K562 (cell line): ENCODE measurements around the gene CNNM4. TPM values are rescaled to one million over a fixed set of nuclear protein-coding genes. Genes with fewer than 3 reads are reported as not detected.

Experiments used
- BACH1 ChIP-seq: fragments of 200-800 bp; sonication (Bioruptor generic); IDR thresholded peaks from 2 replicates; pipeline ENCODE4 v1.6.1; 2016; ENCODE audit warnings: missing genetic modification characterization, missing compliant biosample characterization
- CHD1 ChIP-seq: fragments of 200-600 bp; sonication (generic); IDR thresholded peaks from one replicate; pipeline ENCODE4 v1.6.1; 2012; ENCODE audit warnings: mild to moderate bottlenecking, moderate library complexity, low read length, inconsistent platforms
- ELF1 ChIP-seq: fragments of 200-800 bp; sonication (Bioruptor generic); IDR thresholded peaks from 2 replicates; pipeline ENCODE4 v1.6.1; 2016; ENCODE audit warnings: missing genetic modification characterization, missing compliant biosample characterization
- HOXB6 ChIP-seq: fragments of 250-450 bp; sonication (Bioruptor Pico); IDR thresholded peaks from 2 replicates; pipeline ENCODE4 v1.5.1; 2022; ENCODE audit warnings: mild to moderate bottlenecking, borderline replicate concordance
- NR2C1 ChIP-seq, 2 experiments: fragments of 450-650 bp; IDR thresholded peaks; 2 replicates each; pipeline ENCODE4 v1.6.1; 2017; ENCODE audit warnings: mild to moderate bottlenecking in 2 of 2, antibody characterized with exemption in 1 of 2, inconsistent platforms in 1 of 2, missing compliant biosample characterization in 1 of 2, missing genetic modification characterization in 1 of 2
- TCF7L2 ChIP-seq: fragments of 150-350 bp; IDR thresholded peaks from 2 replicates; pipeline ENCODE4 v1.6.1; 2016; ENCODE audit warnings: low read depth, mild to moderate bottlenecking, low read length, moderate library complexity
- TEAD1 ChIP-seq, 2 experiments: fragments of 450-650 bp in 1 of 2; sonication (generic) in 1 of 2; formaldehyde crosslinking; IDR thresholded peaks; 2 replicates each; pipeline versions ENCODE4 v1.4.0 to v1.8.0; 2020 to 2022; ENCODE audit warnings: mild to moderate bottlenecking in 2 of 2, missing genetic modification reagents in 1 of 2
- ZNF75A ChIP-seq: fragments of 450-650 bp; formaldehyde crosslinking; IDR thresholded peaks from 2 replicates; pipeline ENCODE4 v1.4.0; 2020; ENCODE audit warnings: mild to moderate bottlenecking
- polyA plus RNA-seq, 8 experiments: library from polyadenylated mRNA; depleted of rRNA in 4 of 8; stranded (reverse) in 5 of 8; unstranded in 3 of 8; fragments of >200 nt; fragmentation: Nextera tagmentation in 2 of 8; fragmentation: Illumina TruSeq in 1 of 8; extraction: Ambion mirVana in 2 of 8; extraction: Trizol in 1 of 8; gene quantifications; 2 replicates each; pipeline versions ENCODE4 v1.2.1 to v1.2.3, GENCODE V29; 2011 to 2014; ENCODE audit warnings: inconsistent platforms in 1 of 8, missing spikeins in 1 of 8
- total RNA-seq, 7 experiments: library from RNA; depleted of rRNA in 6 of 7; stranded (reverse); fragments of >200 nt in 6 of 7; fragmentation: Illumina TruSeq in 2 of 7; extraction: Trizol in 2 of 7; gene quantifications; 2 replicates each; pipeline versions ENCODE4 v1.2.1 to v1.2.3, GENCODE V29; 2011 to 2021; ENCODE audit warnings: low replicate concordance in 1 of 7
- TF ChIP-seq, protein P1 (sequence below), 2 experiments: fragments of 450-650 bp in 1 of 2; IDR thresholded peaks; 2 replicates each; pipeline ENCODE4 v1.6.1; 2011 to 2017; ENCODE audit warnings: low read depth in 2 of 2, antibody characterized with exemption in 1 of 2, borderline replicate concordance in 1 of 2, low read length in 1 of 2, mild to moderate bottlenecking in 1 of 2, mixed read lengths in 1 of 2; ENCODE audit not compliant: control insufficient read depth in 1 of 2
- TF ChIP-seq, protein P2 (sequence below): fragments of 200-800 bp; sonication (Bioruptor generic); IDR thresholded peaks from 2 replicates; pipeline ENCODE4 v1.6.1; 2016; ENCODE audit warnings: missing genetic modification characterization, missing compliant biosample characterization
- TF ChIP-seq, protein P3 (sequence below): fragments of 200-800 bp; sonication (Bioruptor generic); IDR thresholded peaks from 2 replicates; pipeline ENCODE4 v1.6.1; 2017; ENCODE audit warnings: missing genetic modification characterization, missing compliant biosample characterization
- TF ChIP-seq, protein P4 (sequence below), 2 experiments: fragments of 450-650 bp in 1 of 2; sonication (generic) in 1 of 2; formaldehyde crosslinking in 1 of 2; IDR thresholded peaks in 1 of 2; conservative IDR thresholded peaks in 1 of 2; 2 replicates each; pipeline versions ENCODE4 v1.6.1 to v1.8.1; 2016 to 2023; ENCODE audit warnings: mild to moderate bottlenecking in 2 of 2, moderate library complexity in 2 of 2, inconsistent platforms in 1 of 2, missing genetic modification reagents in 1 of 2
- TF ChIP-seq, protein P5 (sequence below): fragments of 450-650 bp; IDR thresholded peaks from 2 replicates; pipeline ENCODE4 v1.6.1; 2016; ENCODE audit warnings: antibody characterized with exemption

CNNM4 gene
- total and polyA plus RNA-seq, 9 of the 15 experiments (the other 6 are each of a cell fraction or from before 2014, with no cell fraction given): 0.96 to 6.3 (median 2.8) TPM

DNA sequence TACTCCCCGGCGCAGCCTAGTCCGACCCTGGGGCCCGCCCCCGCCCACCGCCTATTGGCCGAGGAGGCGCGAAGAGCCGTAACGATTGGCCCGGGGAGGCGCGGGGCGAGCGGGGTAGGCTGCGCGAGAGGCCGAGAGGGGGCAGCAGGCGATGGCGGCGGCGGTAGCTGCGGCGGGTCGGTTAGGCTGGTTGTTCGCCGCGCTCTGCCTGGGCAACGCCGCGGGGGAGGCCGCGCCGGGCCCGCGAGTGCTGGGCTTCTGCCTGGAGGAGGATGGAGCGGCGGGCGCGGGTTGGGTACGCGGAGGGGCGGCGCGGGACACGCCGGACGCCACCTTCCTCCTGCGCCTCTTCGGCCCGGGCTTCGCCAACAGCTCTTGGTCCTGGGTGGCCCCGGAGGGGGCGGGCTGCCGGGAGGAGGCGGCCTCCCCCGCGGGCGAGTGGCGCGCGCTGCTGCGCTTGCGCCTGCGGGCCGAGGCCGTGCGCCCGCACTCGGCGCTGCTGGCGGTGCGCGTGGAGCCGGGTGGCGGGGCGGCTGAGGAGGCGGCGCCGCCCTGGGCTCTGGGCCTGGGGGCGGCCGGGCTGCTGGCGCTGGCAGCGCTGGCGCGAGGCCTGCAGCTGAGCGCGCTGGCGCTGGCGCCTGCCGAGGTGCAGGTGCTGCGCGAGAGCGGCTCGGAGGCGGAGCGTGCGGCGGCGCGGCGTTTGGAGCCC lies 55.6 kb downstream of the CNNM4 start, which contains the start of gene CNNM3 (continued):
- TF ChIP-seq, protein P1, sequence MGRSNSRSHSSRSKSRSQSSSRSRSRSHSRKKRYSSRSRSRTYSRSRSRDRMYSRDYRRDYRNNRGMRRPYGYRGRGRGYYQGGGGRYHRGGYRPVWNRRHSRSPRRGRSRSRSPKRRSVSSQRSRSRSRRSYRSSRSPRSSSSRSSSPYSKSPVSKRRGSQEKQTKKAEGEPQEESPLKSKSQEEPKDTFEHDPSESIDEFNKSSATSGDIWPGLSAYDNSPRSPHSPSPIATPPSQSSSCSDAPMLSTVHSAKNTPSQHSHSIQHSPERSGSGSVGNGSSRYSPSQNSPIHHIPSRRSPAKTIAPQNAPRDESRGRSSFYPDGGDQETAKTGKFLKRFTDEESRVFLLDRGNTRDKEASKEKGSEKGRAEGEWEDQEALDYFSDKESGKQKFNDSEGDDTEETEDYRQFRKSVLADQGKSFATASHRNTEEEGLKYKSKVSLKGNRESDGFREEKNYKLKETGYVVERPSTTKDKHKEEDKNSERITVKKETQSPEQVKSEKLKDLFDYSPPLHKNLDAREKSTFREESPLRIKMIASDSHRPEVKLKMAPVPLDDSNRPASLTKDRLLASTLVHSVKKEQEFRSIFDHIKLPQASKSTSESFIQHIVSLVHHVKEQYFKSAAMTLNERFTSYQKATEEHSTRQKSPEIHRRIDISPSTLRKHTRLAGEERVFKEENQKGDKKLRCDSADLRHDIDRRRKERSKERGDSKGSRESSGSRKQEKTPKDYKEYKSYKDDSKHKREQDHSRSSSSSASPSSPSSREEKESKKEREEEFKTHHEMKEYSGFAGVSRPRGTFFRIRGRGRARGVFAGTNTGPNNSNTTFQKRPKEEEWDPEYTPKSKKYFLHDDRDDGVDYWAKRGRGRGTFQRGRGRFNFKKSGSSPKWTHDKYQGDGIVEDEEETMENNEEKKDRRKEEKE (IDR thresholded peaks at IDR 0.05; ENCODE audit: borderline replicate concordance in 1 of 2, control insufficient read depth in 1 of 2, low read depth in 2 of 2, low read length in 1 of 2): no peak
- TF ChIP-seq, protein P2, sequence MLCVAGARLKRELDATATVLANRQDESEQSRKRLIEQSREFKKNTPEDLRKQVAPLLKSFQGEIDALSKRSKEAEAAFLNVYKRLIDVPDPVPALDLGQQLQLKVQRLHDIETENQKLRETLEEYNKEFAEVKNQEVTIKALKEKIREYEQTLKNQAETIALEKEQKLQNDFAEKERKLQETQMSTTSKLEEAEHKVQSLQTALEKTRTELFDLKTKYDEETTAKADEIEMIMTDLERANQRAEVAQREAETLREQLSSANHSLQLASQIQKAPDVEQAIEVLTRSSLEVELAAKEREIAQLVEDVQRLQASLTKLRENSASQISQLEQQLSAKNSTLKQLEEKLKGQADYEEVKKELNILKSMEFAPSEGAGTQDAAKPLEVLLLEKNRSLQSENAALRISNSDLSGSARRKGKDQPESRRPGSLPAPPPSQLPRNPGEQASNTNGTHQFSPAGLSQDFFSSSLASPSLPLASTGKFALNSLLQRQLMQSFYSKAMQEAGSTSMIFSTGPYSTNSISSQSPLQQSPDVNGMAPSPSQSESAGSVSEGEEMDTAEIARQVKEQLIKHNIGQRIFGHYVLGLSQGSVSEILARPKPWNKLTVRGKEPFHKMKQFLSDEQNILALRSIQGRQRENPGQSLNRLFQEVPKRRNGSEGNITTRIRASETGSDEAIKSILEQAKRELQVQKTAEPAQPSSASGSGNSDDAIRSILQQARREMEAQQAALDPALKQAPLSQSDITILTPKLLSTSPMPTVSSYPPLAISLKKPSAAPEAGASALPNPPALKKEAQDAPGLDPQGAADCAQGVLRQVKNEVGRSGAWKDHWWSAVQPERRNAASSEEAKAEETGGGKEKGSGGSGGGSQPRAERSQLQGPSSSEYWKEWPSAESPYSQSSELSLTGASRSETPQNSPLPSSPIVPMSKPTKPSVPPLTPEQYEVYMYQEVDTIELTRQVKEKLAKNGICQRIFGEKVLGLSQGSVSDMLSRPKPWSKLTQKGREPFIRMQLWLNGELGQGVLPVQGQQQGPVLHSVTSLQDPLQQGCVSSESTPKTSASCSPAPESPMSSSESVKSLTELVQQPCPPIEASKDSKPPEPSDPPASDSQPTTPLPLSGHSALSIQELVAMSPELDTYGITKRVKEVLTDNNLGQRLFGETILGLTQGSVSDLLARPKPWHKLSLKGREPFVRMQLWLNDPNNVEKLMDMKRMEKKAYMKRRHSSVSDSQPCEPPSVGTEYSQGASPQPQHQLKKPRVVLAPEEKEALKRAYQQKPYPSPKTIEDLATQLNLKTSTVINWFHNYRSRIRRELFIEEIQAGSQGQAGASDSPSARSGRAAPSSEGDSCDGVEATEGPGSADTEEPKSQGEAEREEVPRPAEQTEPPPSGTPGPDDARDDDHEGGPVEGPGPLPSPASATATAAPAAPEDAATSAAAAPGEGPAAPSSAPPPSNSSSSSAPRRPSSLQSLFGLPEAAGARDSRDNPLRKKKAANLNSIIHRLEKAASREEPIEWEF (CRISPR knock-in tag): no peak
- TF ChIP-seq, protein P3, sequence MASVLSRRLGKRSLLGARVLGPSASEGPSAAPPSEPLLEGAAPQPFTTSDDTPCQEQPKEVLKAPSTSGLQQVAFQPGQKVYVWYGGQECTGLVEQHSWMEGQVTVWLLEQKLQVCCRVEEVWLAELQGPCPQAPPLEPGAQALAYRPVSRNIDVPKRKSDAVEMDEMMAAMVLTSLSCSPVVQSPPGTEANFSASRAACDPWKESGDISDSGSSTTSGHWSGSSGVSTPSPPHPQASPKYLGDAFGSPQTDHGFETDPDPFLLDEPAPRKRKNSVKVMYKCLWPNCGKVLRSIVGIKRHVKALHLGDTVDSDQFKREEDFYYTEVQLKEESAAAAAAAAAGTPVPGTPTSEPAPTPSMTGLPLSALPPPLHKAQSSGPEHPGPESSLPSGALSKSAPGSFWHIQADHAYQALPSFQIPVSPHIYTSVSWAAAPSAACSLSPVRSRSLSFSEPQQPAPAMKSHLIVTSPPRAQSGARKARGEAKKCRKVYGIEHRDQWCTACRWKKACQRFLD (CRISPR knock-in tag): no peak
- TF ChIP-seq, protein P4, sequence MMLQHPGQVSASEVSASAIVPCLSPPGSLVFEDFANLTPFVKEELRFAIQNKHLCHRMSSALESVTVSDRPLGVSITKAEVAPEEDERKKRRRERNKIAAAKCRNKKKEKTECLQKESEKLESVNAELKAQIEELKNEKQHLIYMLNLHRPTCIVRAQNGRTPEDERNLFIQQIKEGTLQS (IDR thresholded peaks at IDR 0.05): no peak
- TF ChIP-seq, protein P4 (CRISPR knock-in tag; conservative IDR thresholded peaks at IDR 0.05): no peak
- no peak for TF ChIP-seq HOXB6 (CRISPR knock-in tag)
- TF ChIP-seq TEAD1 (CRISPR knock-in tag; IDR thresholded peaks at IDR 0.05): peak in 1 of 2 experiments; percentile 71; a peak in 1 of 4 replicates
- no peak for TF ChIP-seq CHD1
- TF ChIP-seq, protein P5, sequence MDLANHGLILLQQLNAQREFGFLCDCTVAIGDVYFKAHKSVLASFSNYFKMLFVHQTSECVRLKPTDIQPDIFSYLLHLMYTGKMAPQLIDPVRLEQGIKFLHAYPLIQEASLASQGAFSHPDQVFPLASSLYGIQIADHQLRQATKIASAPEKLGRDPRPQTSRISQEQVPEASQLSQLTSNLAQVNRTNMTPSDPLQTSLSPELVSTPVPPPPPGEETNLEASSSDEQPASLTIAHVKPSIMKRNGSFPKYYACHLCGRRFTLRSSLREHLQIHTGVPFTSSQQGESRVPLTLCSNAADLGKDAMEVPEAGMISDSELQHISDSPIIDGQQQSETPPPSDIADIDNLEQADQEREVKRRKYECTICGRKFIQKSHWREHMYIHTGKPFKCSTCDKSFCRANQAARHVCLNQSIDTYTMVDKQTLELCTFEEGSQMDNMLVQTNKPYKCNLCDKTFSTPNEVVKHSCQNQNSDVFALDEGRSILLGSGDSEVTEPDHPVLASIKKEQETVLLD: no peak
- TF ChIP-seq BACH1 (tag): no peak
- TF ChIP-seq TCF7L2: no peak
- TF ChIP-seq ZNF75A (CRISPR knock-in tag): no peak
- TF ChIP-seq ELF1 (tag): no peak
- TF ChIP-seq NR2C1 (IDR thresholded peaks at IDR 0.05): no peak
- no peak for TF ChIP-seq NR2C1 (tag; IDR thresholded peaks at IDR 0.05)
